Kidney epithelial cell (primary cell): Measurements from ENCODE around the gene SCRN1. TPM values are rescaled to one million over a fixed set of nuclear protein-coding genes. Genes with fewer than 3 reads are reported as not detected.

Experiments
- DNase-seq: peaks from one replicate; pipeline ENCODE4 v3.0.0-alpha.2; 2010; ENCODE audit warnings: low read depth
- H3K27me3 ChIP-seq: 2 replicates; pipeline ENCODE4 v1.6.0; 2011; ENCODE audit warnings: low read length; ENCODE audit not compliant: control insufficient read depth, insufficient read depth
- H3K36me3 ChIP-seq: 2 replicates; pipeline ENCODE4 v1.5.1; 2011; ENCODE audit warnings: low read length; ENCODE audit not compliant: control insufficient read depth, insufficient read depth
- H3K4me3 ChIP-seq: 2 replicates; pipeline ENCODE4 v1.5.1; 2011; ENCODE audit warnings: low read depth, mild to moderate bottlenecking, control low read depth, low read length
- CTCF ChIP-seq: IDR thresholded peaks from 2 replicates; pipeline ENCODE4 v1.5.1; 2011; ENCODE audit warnings: mild to moderate bottlenecking, moderate library complexity, low read length, control low read depth, inconsistent platforms; ENCODE audit not compliant: insufficient read depth, poor library complexity, severe bottlenecking
- total RNA-seq: library from RNA; depleted of rRNA; stranded (reverse); fragments of >200 nt; gene quantifications from 2 replicates; pipeline ENCODE4 v1.2.3, GENCODE V29; 2015

The SCRN1 gene
- total RNA-seq, 1 donor from 2014 or later, result 79.6 TPM

DNA sequence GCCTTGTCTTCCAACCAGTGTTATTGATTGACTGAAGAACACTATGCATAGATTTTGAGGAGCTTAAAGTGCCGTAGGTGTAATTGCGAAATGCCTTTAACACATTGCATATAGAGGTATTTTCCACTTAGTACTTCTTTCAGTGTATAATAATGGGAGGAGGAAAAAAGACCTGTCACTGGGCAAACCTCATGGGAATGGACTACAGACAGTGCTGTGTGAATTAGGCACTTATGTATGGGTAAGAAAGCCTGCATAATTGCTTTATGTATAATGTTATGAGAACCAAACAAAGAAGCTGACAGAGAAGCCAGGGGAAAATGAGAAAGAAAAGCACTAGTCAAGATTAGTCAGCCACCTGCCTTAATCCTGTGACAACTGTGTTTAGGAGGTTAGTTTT is 12.4 kb upstream of the SCRN1 start:
- TF ChIP-seq CTCF, result no peak
- DNase-seq, result no peak
- no peaks in the 10 kb centered on the region for H3K36me3 ChIP-seq
- H3K27me3 ChIP-seq, result no peaks in the 10 kb centered on the region
- H3K4me3 ChIP-seq, result no peak overlapping the region

DNA sequence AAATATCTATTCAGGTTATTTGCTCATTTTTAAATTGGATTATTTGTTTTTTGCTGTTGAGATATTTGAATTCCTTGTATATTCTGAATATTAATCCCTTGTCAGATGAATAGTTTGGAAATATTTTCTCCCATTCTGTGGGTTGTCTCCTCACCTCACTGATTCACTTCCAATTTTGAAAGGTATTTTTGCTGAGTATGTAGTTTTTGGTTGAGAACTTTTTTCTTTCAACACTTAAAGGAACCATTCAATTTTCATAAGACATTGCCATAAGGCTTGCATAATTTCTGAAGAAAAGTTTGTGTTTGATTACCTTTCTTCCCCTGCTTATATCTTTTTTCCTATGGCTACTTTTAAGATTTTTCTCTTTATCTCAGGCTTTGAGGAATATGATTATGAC is 8.9 kb upstream of the SCRN1 start:
- H3K36me3 ChIP-seq, result no peaks in the 10 kb centered on the region
- no peak for TF ChIP-seq CTCF
- no peak for DNase-seq
- H3K27me3 ChIP-seq, result no peaks in the 10 kb centered on the region
- H3K4me3 ChIP-seq, result no peak overlapping the region

GRCh38 chr7:29996321-29996720 is 6.7 kb upstream of the SCRN1 start:
- Histone ChIP-seq H3K27me3 (no peaks in the 10 kb centered on the region), H3K36me3 (no peaks in the 10 kb centered on the region), H3K4me3 (no peak overlapping the region)
- no peak for TF ChIP-seq CTCF
- no peak for DNase-seq

DNA sequence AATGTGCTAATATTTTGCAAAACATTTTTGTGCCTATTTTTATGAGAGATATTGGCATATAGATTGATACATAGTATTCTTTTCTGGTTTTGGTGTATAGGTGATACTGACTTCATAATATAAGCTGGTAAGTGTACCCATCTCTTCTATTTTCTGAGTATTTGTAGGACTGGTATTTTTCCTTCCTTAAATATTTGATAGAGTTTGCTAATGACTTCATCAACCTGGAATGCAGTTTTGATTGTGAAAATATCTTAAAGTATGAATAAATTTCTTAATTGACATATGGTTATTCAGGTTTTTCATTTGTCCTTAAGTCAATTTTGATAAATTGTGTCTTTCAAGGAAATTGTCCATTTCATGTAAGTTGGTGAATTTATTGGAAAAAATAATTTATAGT is 6.1 kb upstream of the SCRN1 start:
- TF ChIP-seq CTCF, result no peak
- no peak for DNase-seq
- H3K36me3 ChIP-seq, result no peaks in the 10 kb centered on the region
- H3K4me3 ChIP-seq, result no peak overlapping the region
- H3K27me3 ChIP-seq, result no peaks in the 10 kb centered on the region

- Histone ChIP-seq H3K4me3 (no peak overlapping the region), H3K27me3 (no peaks in the 10 kb centered on the region), H3K36me3 (no peaks in the 10 kb centered on the region)
- no peak for TF ChIP-seq CTCF
- DNase-seq, result no peak
Measured at GRCh38 chr7:29993140-29993539, 3.5 kb upstream of the SCRN1 start.

- Histone ChIP-seq H3K4me3 (no peak overlapping the region), H3K36me3 (no peaks in the 10 kb centered on the region), H3K27me3 (no peaks in the 10 kb centered on the region)
- no peak for DNase-seq
- TF ChIP-seq CTCF, result no peak
Measured at GRCh38 chr7:29991937-29992336, 2.3 kb upstream of the SCRN1 start.
